H9 (cell line): ENCODE results near the gene PPP1R2C. TPM values are rescaled to one million over a fixed set of nuclear protein-coding genes. Genes with fewer than 3 reads are reported as not detected.

Source experiments
- DNase-seq: peaks from one replicate; pipeline ENCODE4 v3.0.0-alpha.2; 2017
- H2AFZ ChIP-seq: one replicate; pipeline ENCODE4 v1.6.1; 2013; ENCODE audit warnings: mild to moderate bottlenecking, low read length, control low read depth, moderate library complexity
- H2AK5ac ChIP-seq: 2 replicates; pipeline ENCODE4 v1.6.1; 2013; ENCODE audit warnings: low read length, control low read depth, mixed read lengths; ENCODE audit not compliant: insufficient read length
- H2BK120ac ChIP-seq: one replicate; pipeline ENCODE4 v1.6.1; 2013; ENCODE audit warnings: low read depth, mild to moderate bottlenecking, low read length, control low read depth, inconsistent platforms; ENCODE audit not compliant: poor library complexity, severe bottlenecking
- H2BK12ac ChIP-seq: 2 replicates; pipeline ENCODE4 v1.6.1; 2013; ENCODE audit warnings: low read length, control low read depth, mixed read lengths, low read depth; ENCODE audit not compliant: insufficient read length
- H2BK15ac ChIP-seq: 2 replicates; pipeline ENCODE4 v1.6.1; 2013; ENCODE audit warnings: low read depth, low read length, control low read depth
- H2BK20ac ChIP-seq: one replicate; pipeline ENCODE4 v1.6.1; 2013; ENCODE audit warnings: low read depth, mild to moderate bottlenecking, low read length, control low read depth, inconsistent platforms; ENCODE audit not compliant: poor library complexity, severe bottlenecking
- H2BK5ac ChIP-seq: 2 replicates; pipeline ENCODE4 v1.6.1; 2013; ENCODE audit warnings: low read length, control low read depth, mixed read lengths; ENCODE audit not compliant: insufficient read length
- H3K14ac ChIP-seq: 2 replicates; pipeline ENCODE4 v1.6.1; 2013; ENCODE audit warnings: low read length, control low read depth; ENCODE audit not compliant: insufficient read depth
- H3K18ac ChIP-seq: 2 replicates; pipeline ENCODE4 v1.6.1; 2013; ENCODE audit warnings: low read depth, mild to moderate bottlenecking, mixed read lengths, low read length, control low read depth; ENCODE audit not compliant: insufficient read length
- H3K23ac ChIP-seq: 2 replicates; pipeline ENCODE4 v1.6.1; 2013; ENCODE audit warnings: low read length, control low read depth, mixed read lengths, low read depth; ENCODE audit not compliant: insufficient read length
- H3K23me2 ChIP-seq: 2 replicates; pipeline ENCODE4 v1.6.1; 2013; ENCODE audit warnings: low read depth, mild to moderate bottlenecking, mixed read lengths, low read length, control low read depth; ENCODE audit not compliant: insufficient read length, poor library complexity, severe bottlenecking
- H3K27ac ChIP-seq: 2 replicates; pipeline ENCODE4 v1.5.1; 2013; ENCODE audit warnings: low read length, control low read depth, mixed read lengths, low read depth; ENCODE audit not compliant: insufficient read length
- H3K27me3 ChIP-seq: 2 replicates; pipeline ENCODE4 v1.6.1; 2013; ENCODE audit warnings: low read length, control low read depth, inconsistent platforms; ENCODE audit not compliant: insufficient read depth
- H3K4ac ChIP-seq: 2 replicates; pipeline ENCODE4 v1.6.1; 2013; ENCODE audit warnings: low read depth, mild to moderate bottlenecking, control low read depth, inconsistent platforms, low read length, moderate library complexity
- H3K4me1 ChIP-seq: 2 replicates; pipeline ENCODE4 v1.6.1; 2013; ENCODE audit warnings: low read length, control low read depth, inconsistent platforms; ENCODE audit not compliant: insufficient read depth
- H3K4me2 ChIP-seq: 2 replicates; pipeline ENCODE4 v1.6.1; 2013; ENCODE audit warnings: low read length, control low read depth, mixed read lengths; ENCODE audit not compliant: insufficient read length, insufficient read depth
- H3K56ac ChIP-seq: 2 replicates; pipeline ENCODE4 v1.6.1; 2013; ENCODE audit warnings: low read depth, mild to moderate bottlenecking, mixed read lengths, low read length, control low read depth; ENCODE audit not compliant: insufficient read length
- H3K79me1 ChIP-seq: 2 replicates; pipeline ENCODE4 v1.6.1; 2013; ENCODE audit warnings: low read depth, mild to moderate bottlenecking, moderate library complexity, low read length, control low read depth, inconsistent platforms; ENCODE audit not compliant: insufficient read depth, poor library complexity, severe bottlenecking
- H3K79me2 ChIP-seq: 2 replicates; pipeline ENCODE4 v1.6.1; 2013; ENCODE audit warnings: low read length, control low read depth, inconsistent platforms; ENCODE audit not compliant: insufficient read depth
- H3K9ac ChIP-seq: 2 replicates; pipeline ENCODE4 v1.6.1; 2013; ENCODE audit warnings: low read length, control low read depth, mixed read lengths; ENCODE audit not compliant: insufficient read length; ENCODE audit errors: extremely low read depth
- H3K9me3 ChIP-seq: one replicate; pipeline ENCODE4 v1.6.1; 2013; ENCODE audit warnings: low read depth, low read length, inconsistent platforms; ENCODE audit not compliant: control insufficient read depth
- H3T11ph ChIP-seq: one replicate; pipeline ENCODE4 v1.6.1; 2013; ENCODE audit warnings: mild to moderate bottlenecking, low read length, control low read depth, inconsistent platforms
- H4K20me1 ChIP-seq: one replicate; pipeline ENCODE4 v1.6.1; 2013; ENCODE audit not compliant: control insufficient read depth, insufficient read length, insufficient read depth
- H4K5ac ChIP-seq: 2 replicates; pipeline ENCODE4 v1.6.1; 2013; ENCODE audit warnings: low read depth, mild to moderate bottlenecking, mixed read lengths, low read length, control low read depth; ENCODE audit not compliant: insufficient read length
- H4K8ac ChIP-seq: replicated peaks from 2 replicates; pipeline ENCODE4 v1.6.1; 2013; ENCODE audit warnings: low read length, control low read depth, mixed read lengths, low read depth; ENCODE audit not compliant: insufficient read length
- H4K91ac ChIP-seq: 2 replicates; pipeline ENCODE4 v1.6.1; 2013; ENCODE audit warnings: low read depth, mild to moderate bottlenecking, moderate library complexity, mixed read lengths, low read length, control low read depth; ENCODE audit not compliant: insufficient read length
- H3K27ac Mint-ChIP-seq, 3 experiments: 2 replicates in 2 of 3; 3 replicates in 1 of 3; pipeline ENCODE4 v1.8.0; 2020 to 2021; ENCODE audit warnings: mixed read lengths in 3 of 3, mild to moderate bottlenecking in 1 of 3, moderate library complexity in 1 of 3
- H3K27me3 Mint-ChIP-seq: 2 replicates; pipeline ENCODE4 v1.8.0; 2021; ENCODE audit warnings: low read depth, mild to moderate bottlenecking, moderate library complexity, mixed read lengths
- H3K36me3 Mint-ChIP-seq, 3 experiments: 2 replicates in 2 of 3; 3 replicates in 1 of 3; pipeline ENCODE4 v1.8.0; 2020 to 2021; ENCODE audit warnings: low read depth in 3 of 3, mixed read lengths in 3 of 3; ENCODE audit not compliant: insufficient read depth in 1 of 3
- H3K4me1 Mint-ChIP-seq, 2 experiments: 2 replicates each; pipeline ENCODE4 v1.8.0; 2020; ENCODE audit warnings: mixed read lengths in 2 of 2
- H3K4me3 Mint-ChIP-seq, 2 experiments: 2 replicates in 1 of 2; 3 replicates in 1 of 2; pipeline ENCODE4 v1.8.0; 2020 to 2021; ENCODE audit warnings: mild to moderate bottlenecking in 2 of 2, mixed read lengths in 2 of 2, moderate library complexity in 1 of 2
- H3K9me3 Mint-ChIP-seq, 2 experiments: 2 replicates in 1 of 2; 3 replicates in 1 of 2; pipeline ENCODE4 v1.8.0; 2020; ENCODE audit warnings: mild to moderate bottlenecking in 2 of 2, mixed read lengths in 2 of 2, moderate library complexity in 1 of 2
- WGBS: extraction: QIAGEN DNeasy Blood & Tissue Kit; methylation state at CpG from one replicate; pipeline ENCODE4 v1.1.7; 2013; ENCODE audit warnings: missing lambda C conversion rate, low lambda C conversion rate, mixed read lengths; ENCODE audit not compliant: insufficient read length; ENCODE audit errors: extremely low coverage; 5-methylcytosine and 5-hydroxymethylcytosine counted together
- total RNA-seq: library from RNA; stranded (reverse); gene quantifications from 2 replicates; pipeline ENCODE4 v1.2.1, GENCODE V29; 2021
- TF ChIP-seq, protein P1 (sequence below): fragments of 200-600 bp; sonication (generic); conservative IDR thresholded peaks from 3 replicates; pipeline ENCODE4 v1.8.0; 2021; ENCODE audit warnings: antibody characterized with exemption, mild to moderate bottlenecking

The PPP1R2C gene
- total RNA-seq, 1 experiment from 2014 or later, result not detected

DNA sequence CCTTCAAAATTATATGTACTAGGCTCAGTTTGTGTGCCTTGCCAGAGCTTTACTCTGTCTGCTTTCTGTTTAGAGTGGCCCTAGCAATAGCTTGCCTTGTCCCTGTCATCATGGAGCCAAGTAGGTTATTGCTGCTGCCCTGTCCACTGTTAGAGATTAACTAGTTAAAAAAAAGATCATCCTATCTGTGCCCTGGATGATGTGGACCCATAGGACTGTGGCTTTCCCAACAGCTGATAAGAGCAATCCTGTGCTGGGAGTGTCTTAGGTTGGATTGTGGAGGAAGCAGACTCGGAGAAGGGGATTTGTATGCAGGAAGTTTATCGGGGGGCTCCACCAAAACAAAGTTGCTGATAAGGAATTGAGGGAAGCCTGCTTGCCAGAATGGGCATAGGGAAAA, 23.8 kb downstream of the PPP1R2C start:
- no peak overlapping the region for H4K5ac ChIP-seq
- H2BK15ac ChIP-seq, result no peak overlapping the region
- H3K9ac ChIP-seq, result no peak overlapping the region
- H3K27ac ChIP-seq, result no peak overlapping the region
- no peak overlapping the region for H3K18ac ChIP-seq
- no peak overlapping the region for H2BK12ac ChIP-seq
- H2BK5ac ChIP-seq, result no peak overlapping the region
- no peaks in the 10 kb centered on the region for H3K27me3 ChIP-seq
- no peak overlapping the region for H2BK20ac ChIP-seq
- no peak for DNase-seq
- H2AFZ ChIP-seq, result no peak overlapping the region
- peaks cover 3% of the 10 kb centered on the region; the same call in 1 of the 2 replicates for H3K4me1 ChIP-seq
- H3K9me3 ChIP-seq, result no peaks in the 10 kb centered on the region
- no peak overlapping the region for H2BK120ac ChIP-seq
- no peaks in the 10 kb centered on the region for H3K79me1 ChIP-seq
- Mint-ChIP-seq H3K36me3 (peaks cover 5 to 23% (median 20%) of the 10 kb centered on the region in 3 experiments), H3K9me3 (peaks cover 5 to 60% of the 10 kb centered on the region in 2 experiments), H3K4me3 (no peak overlapping the region), H3K27me3 (no peaks in the 10 kb centered on the region), H3K27ac (no peak overlapping the region; a peak in 1 of 7 replicates), H3K4me1 (peaks cover 11 to 12% of the 10 kb centered on the region in 2 experiments)
- H4K8ac ChIP-seq, result no peak overlapping the region
- H2AK5ac ChIP-seq, result no peak overlapping the region
- no peak overlapping the region for H3K14ac ChIP-seq
- H3K56ac ChIP-seq, result no peak overlapping the region
- H3T11ph ChIP-seq, result no peak overlapping the region
- no peaks in the 10 kb centered on the region for H3K79me2 ChIP-seq
- no peak overlapping the region for H3K23ac ChIP-seq
- TF ChIP-seq, protein P1, sequence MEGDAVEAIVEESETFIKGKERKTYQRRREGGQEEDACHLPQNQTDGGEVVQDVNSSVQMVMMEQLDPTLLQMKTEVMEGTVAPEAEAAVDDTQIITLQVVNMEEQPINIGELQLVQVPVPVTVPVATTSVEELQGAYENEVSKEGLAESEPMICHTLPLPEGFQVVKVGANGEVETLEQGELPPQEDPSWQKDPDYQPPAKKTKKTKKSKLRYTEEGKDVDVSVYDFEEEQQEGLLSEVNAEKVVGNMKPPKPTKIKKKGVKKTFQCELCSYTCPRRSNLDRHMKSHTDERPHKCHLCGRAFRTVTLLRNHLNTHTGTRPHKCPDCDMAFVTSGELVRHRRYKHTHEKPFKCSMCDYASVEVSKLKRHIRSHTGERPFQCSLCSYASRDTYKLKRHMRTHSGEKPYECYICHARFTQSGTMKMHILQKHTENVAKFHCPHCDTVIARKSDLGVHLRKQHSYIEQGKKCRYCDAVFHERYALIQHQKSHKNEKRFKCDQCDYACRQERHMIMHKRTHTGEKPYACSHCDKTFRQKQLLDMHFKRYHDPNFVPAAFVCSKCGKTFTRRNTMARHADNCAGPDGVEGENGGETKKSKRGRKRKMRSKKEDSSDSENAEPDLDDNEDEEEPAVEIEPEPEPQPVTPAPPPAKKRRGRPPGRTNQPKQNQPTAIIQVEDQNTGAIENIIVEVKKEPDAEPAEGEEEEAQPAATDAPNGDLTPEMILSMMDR, result no peak
- WGBS, result no CpG with 5 or more reads among the region's 2 CpGs
- H3K4ac ChIP-seq, result no peak overlapping the region
- no peaks in the 10 kb centered on the region for H4K20me1 ChIP-seq
- H4K91ac ChIP-seq, result no peak overlapping the region
- H3K4me2 ChIP-seq, result no peak overlapping the region
- no peaks in the 10 kb centered on the region for H3K23me2 ChIP-seq
